GM12878 (cell line): ENCODE measurements around the gene STAMBP. TPM values are rescaled to one million over a fixed set of nuclear protein-coding genes. Genes with fewer than 3 reads are reported as not detected.

Source experiments
- ATAC-seq: fragments of 200-7000 bp; cut with Tn5 transposase; 3 replicates; pipeline ENCODE4 v1.9.1; 2020; ENCODE audit warnings: mild to moderate bottlenecking, moderate library complexity
- BruUV-seq: library from RNA; stranded (reverse); fragments of 400-500 nt; replicated peaks from 2 replicates; lab custom pipeline; 2021; lab: Mats Ljungman, UMichigan
- CTCF ChIA-PET: fragments of 300-600 bp; sonication (Branson Sonifier 250); formaldehyde crosslinking; extraction: SDS; loops from one replicate; lab custom pipeline; 2021; ENCODE audit warnings: inconsistent platforms; lab: Yijun Ruan, JAX
- POLR2A ChIA-PET: fragments of 350-600 bp; formaldehyde crosslinking; extraction: SDS; loops from one replicate; lab custom pipeline; 2021; ENCODE audit warnings: inconsistent platforms; lab: Charles Lee
- RAD21 ChIA-PET: fragments of 300-600 bp; sonication (Branson Sonifier 250); formaldehyde crosslinking; loops from one replicate; lab custom pipeline; 2023; ENCODE audit warnings: antibody characterized with exemption; ENCODE audit not compliant: unreplicated experiment; lab: Charles Lee
- SMC1A ChIA-PET: fragments of 300-600 bp; sonication (Branson Sonifier 250); formaldehyde crosslinking; loops from one replicate; lab custom pipeline; 2023; ENCODE audit not compliant: unreplicated experiment, uncharacterized antibody; lab: Charles Lee
- DNase-seq: peaks from one replicate; pipeline ENCODE4 v3.0.0-alpha.2; 2011; ENCODE audit warnings: low read depth, low spot score
- FAIRE-seq: peaks from 3 replicates; lab custom pipeline; 2011; peaks lifted over from hg19 to GRCh38; lab: Jason Lieb, UNC
- H2AFZ ChIP-seq: 2 replicates; pipeline ENCODE4 v1.6.0; 2011; ENCODE audit warnings: low read depth, low read length, control low read depth; ENCODE audit not compliant: control insufficient read depth
- H3K27ac ChIP-seq: 2 replicates; pipeline ENCODE4 v1.5.1; 2011; ENCODE audit warnings: control low read depth; ENCODE audit not compliant: control insufficient read depth, insufficient read depth
- H3K27me3 ChIP-seq, 2 experiments: replicated peaks in 1 of 2; 2 replicates each; pipeline versions ENCODE4 v1.6.0 to v1.6.1; 2011; ENCODE audit warnings: low read length in 1 of 2; ENCODE audit not compliant: control insufficient read depth in 2 of 2, insufficient read depth in 2 of 2
- H3K36me3 ChIP-seq, 2 experiments: 2 replicates each; pipeline ENCODE4 v1.5.1; 2011; ENCODE audit warnings: low read length in 1 of 2; ENCODE audit not compliant: control insufficient read depth in 2 of 2, insufficient read depth in 2 of 2
- H3K4me1 ChIP-seq: 2 replicates; pipeline ENCODE4 v1.6.1; 2011; ENCODE audit warnings: mild to moderate bottlenecking, low read length, moderate library complexity, mixed read lengths; ENCODE audit not compliant: control insufficient read depth, insufficient read depth
- H3K4me2 ChIP-seq: 2 replicates; pipeline ENCODE4 v1.6.0; 2011; ENCODE audit warnings: control low read depth; ENCODE audit not compliant: control insufficient read depth, insufficient read depth
- H3K4me3 ChIP-seq: fragments of 200-600 bp; sonication (generic); 2 replicates; pipeline ENCODE4 v1.5.1; 2016
- H3K79me2 ChIP-seq: 2 replicates; pipeline ENCODE4 v1.6.0; 2011; ENCODE audit warnings: low read length; ENCODE audit not compliant: control insufficient read depth, insufficient read depth
- H3K9ac ChIP-seq: 2 replicates; pipeline ENCODE4 v1.8.0; 2011; ENCODE audit warnings: low read length, control low read depth, mixed read lengths; ENCODE audit not compliant: control insufficient read depth, insufficient read depth
- H3K9me3 ChIP-seq: replicated peaks from 3 replicates; pipeline ENCODE4 v1.5.1; 2011; ENCODE audit warnings: mild to moderate bottlenecking, low read length; ENCODE audit not compliant: control insufficient read depth, insufficient read depth
- H4K20me1 ChIP-seq: 2 replicates; pipeline ENCODE4 v1.6.0; 2011; ENCODE audit not compliant: control insufficient read depth, insufficient read depth
- BCL11A ChIP-seq: IDR thresholded peaks from 2 replicates; pipeline ENCODE4 v1.6.1; 2011; ENCODE audit warnings: low read depth, low read length
- BCLAF1 ChIP-seq: fragments of 450-650 bp; IDR thresholded peaks from 2 replicates; pipeline ENCODE4 v1.6.1; 2017; ENCODE audit warnings: antibody characterized with exemption, mild to moderate bottlenecking, moderate library complexity
- BHLHE40 ChIP-seq, 2 experiments: fragments of 450-650 bp in 1 of 2; IDR thresholded peaks; 2 replicates each; pipeline ENCODE4 v1.6.1; 2011 to 2017; ENCODE audit warnings: low read depth in 2 of 2, borderline replicate concordance in 1 of 2, improper control_type of control experiment in 1 of 2, low read length in 1 of 2, mild to moderate bottlenecking in 1 of 2
- CHD4 ChIP-seq: fragments of 200-600 bp; sonication (generic); IDR thresholded peaks from 2 replicates; pipeline ENCODE4 v1.6.1; 2016; ENCODE audit warnings: mild to moderate bottlenecking
- CREB1 ChIP-seq: IDR thresholded peaks from 2 replicates; pipeline ENCODE4 v1.6.1; 2012; ENCODE audit warnings: low read depth, mild to moderate bottlenecking, inconsistent platforms
- PAX8 ChIP-seq: fragments of 450-650 bp; IDR thresholded peaks from 2 replicates; pipeline ENCODE4 v1.6.1; 2017; ENCODE audit warnings: mild to moderate bottlenecking, moderate library complexity
- SIX5 ChIP-seq: IDR thresholded peaks from 2 replicates; pipeline ENCODE4 v1.6.1; 2011; ENCODE audit warnings: mild to moderate bottlenecking, low read depth, low read length, moderate library complexity; ENCODE audit not compliant: severe bottlenecking
- SMAD1 ChIP-seq: fragments of 450-650 bp; IDR thresholded peaks from 2 replicates; pipeline ENCODE4 v1.6.1; 2018; ENCODE audit warnings: mild to moderate bottlenecking, low read depth; ENCODE audit not compliant: partially characterized antibody
- SMARCA5 ChIP-seq: fragments of 450-650 bp; IDR thresholded peaks from 2 replicates; pipeline ENCODE4 v1.6.1; 2017; ENCODE audit warnings: mild to moderate bottlenecking
- SUPT20H ChIP-seq: IDR thresholded peaks from 2 replicates; pipeline ENCODE4 v1.6.1; 2011; ENCODE audit warnings: low read depth, mild to moderate bottlenecking, low read length, moderate library complexity, borderline replicate concordance; ENCODE audit not compliant: control insufficient read depth
- TCF7 ChIP-seq: IDR thresholded peaks from 2 replicates; pipeline ENCODE4 v1.6.1; 2014; ENCODE audit warnings: antibody characterized with exemption, borderline replicate concordance
- WGBS: methylation state at CpG from one replicate; pipeline ENCODE4 v1.1.6; 2016; ENCODE audit warnings: low lambda C conversion rate; ENCODE audit not compliant: insufficient replicate concordance, insufficient coverage; ENCODE audit errors: missing lambda C conversion rate; 5-methylcytosine and 5-hydroxymethylcytosine counted together
- in situ Hi-C: fragments of 300-500 bp; cut with MboI; formaldehyde crosslinking; loops from 9 replicates; pipeline ENCODE4 v1.14.3; 2018; ENCODE audit warnings: mixed read lengths
- intact Hi-C: fragments of 100-400 bp; cut with micrococcal nuclease; formaldehyde crosslinking; loops from one replicate; pipeline ENCODE4 v1.14.2; 2022; ENCODE audit not compliant: unreplicated experiment
- polyA plus RNA-seq, 11 experiments: library from polyadenylated mRNA; depleted of rRNA in 4 of 11; unstranded in 6 of 11; stranded (reverse) in 5 of 11; fragments of >200 nt; fragmentation: Nextera tagmentation in 4 of 11; fragmentation: Illumina TruSeq in 1 of 11; extraction: Ambion mirVana in 4 of 11; extraction: Trizol in 1 of 11; gene quantifications; 1 replicate in 1 of 11; 2 replicates in 10 of 11; pipeline versions ENCODE4 v1.2.1 to v1.2.3, GENCODE V29; 2011 to 2016; ENCODE audit warnings: inconsistent platforms in 2 of 11, missing spikeins in 2 of 11, low read depth in 1 of 11
- total RNA-seq, 4 experiments: library from RNA; depleted of rRNA in 3 of 4; stranded (reverse); fragments of >200 nt in 3 of 4; fragmentation: Illumina TruSeq in 1 of 4; extraction: Trizol in 1 of 4; gene quantifications; 2 replicates each; pipeline versions ENCODE4 v1.2.1 to v1.2.3, GENCODE V29; 2013 to 2021
- TF ChIP-seq, protein P1 (sequence below): fragments of 450-650 bp; IDR thresholded peaks from 2 replicates; pipeline ENCODE4 v1.6.1; 2017; ENCODE audit warnings: mild to moderate bottlenecking, moderate library complexity
- TF ChIP-seq, protein P2 (sequence below): fragments of 450-650 bp; IDR thresholded peaks from 2 replicates; pipeline ENCODE4 v1.6.1; 2017; ENCODE audit warnings: mild to moderate bottlenecking

The STAMBP gene
- total and polyA plus RNA-seq, 10 of the 15 experiments (the other 5 are each of a cell fraction or from before 2014, with no cell fraction given), result 38.9 to 84.1 (median 69.7) TPM

DNA sequence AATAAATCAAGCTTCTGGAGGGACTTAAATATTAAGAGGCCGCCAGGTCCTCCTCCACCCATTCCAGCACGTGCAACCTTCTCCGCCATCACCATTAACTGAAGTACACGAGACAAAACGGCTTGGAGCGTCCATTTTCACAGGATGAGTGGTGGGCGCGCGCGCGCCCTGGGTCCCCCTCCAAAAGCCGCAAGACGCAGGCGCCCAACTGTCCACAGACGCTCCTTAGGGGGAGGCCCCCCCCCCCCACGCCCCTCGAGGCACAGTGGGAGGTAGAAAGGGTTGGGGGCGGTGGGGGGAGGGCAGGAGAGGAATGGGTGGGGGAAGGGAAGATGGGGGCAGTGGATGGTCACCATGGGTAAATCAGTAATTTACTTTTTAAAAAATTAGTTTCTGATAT, 10.5 kb upstream of the STAMBP start (continued):
- TF ChIP-seq, protein P1, sequence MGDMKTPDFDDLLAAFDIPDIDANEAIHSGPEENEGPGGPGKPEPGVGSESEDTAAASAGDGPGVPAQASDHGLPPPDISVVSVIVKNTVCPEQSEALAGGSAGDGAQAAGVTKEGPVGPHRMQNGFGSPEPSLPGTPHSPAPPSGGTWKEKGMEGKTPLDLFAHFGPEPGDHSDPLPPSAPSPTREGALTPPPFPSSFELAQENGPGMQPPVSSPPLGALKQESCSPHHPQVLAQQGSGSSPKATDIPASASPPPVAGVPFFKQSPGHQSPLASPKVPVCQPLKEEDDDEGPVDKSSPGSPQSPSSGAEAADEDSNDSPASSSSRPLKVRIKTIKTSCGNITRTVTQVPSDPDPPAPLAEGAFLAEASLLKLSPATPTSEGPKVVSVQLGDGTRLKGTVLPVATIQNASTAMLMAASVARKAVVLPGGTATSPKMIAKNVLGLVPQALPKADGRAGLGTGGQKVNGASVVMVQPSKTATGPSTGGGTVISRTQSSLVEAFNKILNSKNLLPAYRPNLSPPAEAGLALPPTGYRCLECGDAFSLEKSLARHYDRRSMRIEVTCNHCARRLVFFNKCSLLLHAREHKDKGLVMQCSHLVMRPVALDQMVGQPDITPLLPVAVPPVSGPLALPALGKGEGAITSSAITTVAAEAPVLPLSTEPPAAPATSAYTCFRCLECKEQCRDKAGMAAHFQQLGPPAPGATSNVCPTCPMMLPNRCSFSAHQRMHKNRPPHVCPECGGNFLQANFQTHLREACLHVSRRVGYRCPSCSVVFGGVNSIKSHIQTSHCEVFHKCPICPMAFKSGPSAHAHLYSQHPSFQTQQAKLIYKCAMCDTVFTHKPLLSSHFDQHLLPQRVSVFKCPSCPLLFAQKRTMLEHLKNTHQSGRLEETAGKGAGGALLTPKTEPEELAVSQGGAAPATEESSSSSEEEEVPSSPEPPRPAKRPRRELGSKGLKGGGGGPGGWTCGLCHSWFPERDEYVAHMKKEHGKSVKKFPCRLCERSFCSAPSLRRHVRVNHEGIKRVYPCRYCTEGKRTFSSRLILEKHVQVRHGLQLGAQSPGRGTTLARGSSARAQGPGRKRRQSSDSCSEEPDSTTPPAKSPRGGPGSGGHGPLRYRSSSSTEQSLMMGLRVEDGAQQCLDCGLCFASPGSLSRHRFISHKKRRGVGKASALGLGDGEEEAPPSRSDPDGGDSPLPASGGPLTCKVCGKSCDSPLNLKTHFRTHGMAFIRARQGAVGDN, result no peak

DNA sequence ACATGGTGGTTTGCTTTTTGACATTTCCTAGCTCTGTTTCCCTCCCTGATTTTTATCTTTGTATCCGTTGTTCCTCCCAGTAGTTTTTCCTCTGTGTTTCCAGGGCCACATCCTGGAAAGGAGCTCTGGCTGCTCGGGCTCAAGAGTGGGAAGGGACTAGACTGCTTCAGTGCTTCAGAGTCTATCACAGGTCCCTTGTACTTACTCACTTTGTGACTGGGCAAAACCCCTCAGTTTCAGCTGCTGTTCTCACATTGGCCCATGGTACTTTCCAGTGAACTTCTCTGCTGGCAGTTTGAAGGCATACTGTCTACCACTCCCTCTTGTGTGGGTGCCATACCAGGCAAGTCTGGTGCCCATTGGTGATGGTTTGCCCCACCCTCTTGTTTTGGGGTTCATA, 7.5 kb upstream of the STAMBP start:
- Histone ChIP-seq H3K79me2 (no peaks in the 10 kb centered on the region), H3K4me2 (peak overlapping the region; percentile 62), H3K36me3 (no peaks in the 10 kb centered on the region), H4K20me1 (no peaks in the 10 kb centered on the region), H3K9ac (no peak overlapping the region; the same call in 1 of the 2 replicates), H3K9me3 (no peaks in the 10 kb centered on the region; the same call in 2 of the 3 replicates), H3K27me3 (no peaks in the 10 kb centered on the region), H3K4me3 (no peak overlapping the region), H2AFZ (peak overlapping the region; percentile 59), H3K4me1 (peaks cover 20% of the 10 kb centered on the region), H3K27ac (peak overlapping the region; percentile 76)
- DNase-seq (peak; percentile 75), ATAC-seq (peak; percentile 95), FAIRE-seq (peak; percentile 97)
- 0% methylated on average over 2 of the region's 2 CpGs for WGBS
- intact Hi-C loops (loop anchor here (10.0 kb wide), 5 partner anchors 136 to 514 kb away; partner anchors contain the start of gene TET3), in situ Hi-C loops (loop anchor here (10.0 kb wide), 1 partner anchor 574 kb away; no protein-coding TSS in a partner anchor)
- RAD21 ChIA-PET, result interaction anchor here (0.9 to 8.4 kb wide), 9 partner anchors 9 to 428 kb away, joined by 3 to 96 read pairs (median 5); no protein-coding TSS in a partner anchor
- SMC1A ChIA-PET, result interaction anchor here (0.6 to 4.9 kb wide), 16 partner anchors 9 to 764 kb away, joined by 3 to 24 read pairs (median 4); partner anchors contain the start of genes BOLA3 and TPRKB
- CTCF ChIA-PET, result interaction anchor here (0.5 to 8.9 kb wide), 13 partner anchors 10 to 767 kb away, joined by 3 to 191 read pairs (median 4); partner anchors contain the start of gene BOLA3
- BruUV-seq, result no TSS peak
- POLR2A ChIA-PET, result interaction anchor here (0.6 to 1.9 kb wide), 5 partner anchors 75 to 327 kb away, joined by 3 to 7 read pairs (median 4); partner anchors contain the start of gene BOLA3
- TF ChIP-seq SMAD1 (no peak), PAX8 (no peak), CREB1 (no peak), SUPT20H (no peak), CHD4 (no peak), TCF7 (no peak), SMARCA5 (0 out of 2 replicates have a peak, but pooled peaks have one; percentile 18), BCLAF1 (no peak), BHLHE40 (IDR thresholded peaks at IDR 0.05; ENCODE audit: borderline replicate concordance in 1 of 2, low read depth in 2 of 2, low read length in 1 of 2) (peak in 1 of 2 experiments; percentile 36; a peak in 1 of 4 replicates), SIX5 (no peak), BCL11A (0 out of 2 replicates have a peak, but pooled peaks have one; percentile 36)
- TF ChIP-seq, protein P2, sequence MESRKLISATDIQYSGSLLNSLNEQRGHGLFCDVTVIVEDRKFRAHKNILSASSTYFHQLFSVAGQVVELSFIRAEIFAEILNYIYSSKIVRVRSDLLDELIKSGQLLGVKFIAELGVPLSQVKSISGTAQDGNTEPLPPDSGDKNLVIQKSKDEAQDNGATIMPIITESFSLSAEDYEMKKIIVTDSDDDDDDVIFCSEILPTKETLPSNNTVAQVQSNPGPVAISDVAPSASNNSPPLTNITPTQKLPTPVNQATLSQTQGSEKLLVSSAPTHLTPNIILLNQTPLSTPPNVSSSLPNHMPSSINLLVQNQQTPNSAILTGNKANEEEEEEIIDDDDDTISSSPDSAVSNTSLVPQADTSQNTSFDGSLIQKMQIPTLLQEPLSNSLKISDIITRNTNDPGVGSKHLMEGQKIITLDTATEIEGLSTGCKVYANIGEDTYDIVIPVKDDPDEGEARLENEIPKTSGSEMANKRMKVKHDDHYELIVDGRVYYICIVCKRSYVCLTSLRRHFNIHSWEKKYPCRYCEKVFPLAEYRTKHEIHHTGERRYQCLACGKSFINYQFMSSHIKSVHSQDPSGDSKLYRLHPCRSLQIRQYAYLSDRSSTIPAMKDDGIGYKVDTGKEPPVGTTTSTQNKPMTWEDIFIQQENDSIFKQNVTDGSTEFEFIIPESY, result no peak
